Left renal cortex interstitium (tissue), 4 donors: Measurements from ENCODE around the gene DOCK8. TPM values are rescaled to one million over a fixed set of nuclear protein-coding genes. Genes with fewer than 3 reads are reported as not detected.
"Not testable (repeated sequence)": the region's sequence is repeated elsewhere in the genome, so short reads cannot be mapped to it uniquely, and the experiment has no call there.

Source experiments
- DNase-seq, 4 donors: peaks; one replicate each; pipeline ENCODE4 v3.0.0-alpha.2; 2013; ENCODE audit warnings: low read depth in 4 of 4, low spot score in 2 of 4, missing footprints in 1 of 4
- polyA plus RNA-seq, 4 donors: library from polyadenylated mRNA; unstranded; fragments of 120-200 nt; gene quantifications; one replicate each; pipeline ENCODE4 v1.2.1, GENCODE V29; 2013; ENCODE audit not compliant: insufficient read length in 4 of 4

DOCK8 gene
- polyA plus RNA-seq, 4 donors, result 10.8 to 14.1 (median 11.9) TPM

GRCh38 chr9:224582-225520, 10.2 kb downstream of the DOCK8 start:
- no peak for DNase-seq

- DNase-seq, result no peak
Observed at GRCh38 chr9:227860-228259, 13.2 kb downstream of the DOCK8 start.

- DNase-seq, result no peak
Observed at GRCh38 chr9:228929-229695, 14.4 kb downstream of the DOCK8 start.

- not testable (repeated sequence) for DNase-seq
Observed at GRCh38 chr9:231625-232024, 17.0 kb downstream of the DOCK8 start.

- not testable (repeated sequence) for DNase-seq
Observed at GRCh38 chr9:233708-234107, 19.0 kb downstream of the DOCK8 start.

GRCh38 chr9:237141-237857, 22.6 kb downstream of the DOCK8 start:
- no peak for DNase-seq

- DNase-seq, result no peak
Observed at GRCh38 chr9:237858-238345, 23.2 kb downstream of the DOCK8 start.

GRCh38 chr9:242461-243080, 27.9 kb downstream of the DOCK8 start:
- DNase-seq, result no peak

- no peak for DNase-seq
Observed at GRCh38 chr9:248278-248961, 33.8 kb downstream of the DOCK8 start.

GRCh38 chr9:249025-249424, 34.4 kb downstream of the DOCK8 start:
- DNase-seq, result no peak

GRCh38 chr9:250039-250438, 35.4 kb downstream of the DOCK8 start:
- DNase-seq, result no peak

GRCh38 chr9:250625-251024, 36.0 kb downstream of the DOCK8 start:
- no peak for DNase-seq

GRCh38 chr9:251398-251797, 36.7 kb downstream of the DOCK8 start:
- DNase-seq, result no peak

GRCh38 chr9:253539-253938, 38.9 kb downstream of the DOCK8 start:
- DNase-seq, result no peak

- no peak for DNase-seq
Observed at GRCh38 chr9:254516-254915, 39.9 kb downstream of the DOCK8 start.

GRCh38 chr9:257957-258356, 43.3 kb downstream of the DOCK8 start:
- no peak for DNase-seq

GRCh38 chr9:259405-260404, 45.0 kb downstream of the DOCK8 start:
- no peak for DNase-seq

- DNase-seq, result no peak
Observed at GRCh38 chr9:264231-264630, 49.6 kb downstream of the DOCK8 start.
